K562 (cell line): ENCODE data around the gene NET1. TPM values are rescaled to one million over a fixed set of nuclear protein-coding genes. Genes with fewer than 3 reads are reported as not detected.
A peak's percentile ranks its signal among the peaks of the same experiment; 100 is the strongest.

Experiments
- ATF3 ChIP-seq, 2 experiments: fragments of 450-650 bp in 1 of 2; sonication (generic) in 1 of 2; formaldehyde crosslinking in 1 of 2; IDR thresholded peaks in 1 of 2; conservative IDR thresholded peaks in 1 of 2; 2 replicates each; pipeline versions ENCODE4 v1.6.1 to v1.8.1; 2016 to 2023; ENCODE audit warnings: mild to moderate bottlenecking in 2 of 2, moderate library complexity in 2 of 2, inconsistent platforms in 1 of 2, missing genetic modification reagents in 1 of 2
- EP300 ChIP-seq: IDR thresholded peaks from 2 replicates; pipeline ENCODE4 v1.6.1; 2012; ENCODE audit warnings: low read length, improper control_type of control experiment
- FIP1L1 ChIP-seq: fragments of 200-400 bp; formaldehyde crosslinking; IDR thresholded peaks from 2 replicates; pipeline ENCODE4 v1.6.1; 2018; ENCODE audit warnings: mild to moderate bottlenecking, low read depth, low read length; ENCODE audit not compliant: poor library complexity, severe bottlenecking
- FOSL1 ChIP-seq: fragments of 200-800 bp; sonication (Bioruptor generic); conservative IDR thresholded peaks from 2 replicates; pipeline ENCODE4 v1.6.1; 2016; ENCODE audit warnings: missing genetic modification characterization, missing compliant biosample characterization
- FOXK2 ChIP-seq, 2 experiments: fragments of 450-650 bp; IDR thresholded peaks in 1 of 2; conservative IDR thresholded peaks in 1 of 2; 2 replicates each; pipeline ENCODE4 v1.6.1; 2016; ENCODE audit warnings: low read depth in 2 of 2, mild to moderate bottlenecking in 1 of 2
- HDAC8 ChIP-seq: fragments of 450-650 bp; IDR thresholded peaks from 2 replicates; pipeline ENCODE4 v1.6.1; 2016; ENCODE audit warnings: mild to moderate bottlenecking, missing genetic modification characterization, moderate library complexity, missing compliant biosample characterization
- MTA3 ChIP-seq: fragments of 450-650 bp; formaldehyde crosslinking; IDR thresholded peaks from 2 replicates; pipeline ENCODE4 v1.6.1; 2017; ENCODE audit warnings: mild to moderate bottlenecking, borderline replicate concordance
- NCOR1 ChIP-seq: fragments of 450-650 bp; IDR thresholded peaks from 2 replicates; pipeline ENCODE4 v1.6.1; 2016; ENCODE audit warnings: mild to moderate bottlenecking, moderate library complexity
- NFRKB ChIP-seq: fragments of 450-650 bp; IDR thresholded peaks from 2 replicates; pipeline ENCODE4 v1.6.1; 2016; ENCODE audit warnings: low read depth
- PTBP1 ChIP-seq: fragments of 200-400 bp; formaldehyde crosslinking; IDR thresholded peaks from 2 replicates; pipeline ENCODE4 v1.6.1; 2017; ENCODE audit warnings: low read depth, low read length
- SIN3A ChIP-seq, 2 experiments: fragments of 150-350 bp in 1 of 2; IDR thresholded peaks; 2 replicates each; pipeline ENCODE4 v1.6.1; 2011 to 2016; ENCODE audit warnings: borderline replicate concordance in 2 of 2, low read depth in 2 of 2, low read length in 2 of 2, mild to moderate bottlenecking in 2 of 2, moderate library complexity in 2 of 2; ENCODE audit not compliant: control insufficient read depth in 1 of 2
- THRB ChIP-seq: fragments of 450-650 bp; formaldehyde crosslinking; conservative IDR thresholded peaks from 2 replicates; pipeline ENCODE4 v1.4.0; 2022; ENCODE audit warnings: mild to moderate bottlenecking, missing genetic modification characterization
- ZBTB7A ChIP-seq: IDR thresholded peaks from 2 replicates; pipeline ENCODE4 v1.6.1; 2011; ENCODE audit warnings: low read depth, mild to moderate bottlenecking, low read length, moderate library complexity, borderline replicate concordance; ENCODE audit not compliant: control insufficient read depth
- ZNF224 ChIP-seq: sonication (generic); formaldehyde crosslinking; IDR thresholded peaks from 2 replicates; pipeline ENCODE4 v1.8.0; 2022; ENCODE audit warnings: mild to moderate bottlenecking, missing genetic modification reagents
- ZNF277 ChIP-seq: fragments of 250-450 bp; sonication (Bioruptor Pico); IDR thresholded peaks from 2 replicates; pipeline ENCODE4 v1.8.0; 2022; ENCODE audit warnings: inconsistent platforms, mild to moderate bottlenecking, moderate library complexity, borderline replicate concordance
- polyA plus RNA-seq, 8 experiments: library from polyadenylated mRNA; depleted of rRNA in 4 of 8; stranded (reverse) in 5 of 8; unstranded in 3 of 8; fragments of >200 nt; fragmentation: Nextera tagmentation in 2 of 8; fragmentation: Illumina TruSeq in 1 of 8; extraction: Ambion mirVana in 2 of 8; extraction: Trizol in 1 of 8; gene quantifications; 2 replicates each; pipeline versions ENCODE4 v1.2.1 to v1.2.3, GENCODE V29; 2011 to 2014; ENCODE audit warnings: inconsistent platforms in 1 of 8, missing spikeins in 1 of 8
- total RNA-seq, 7 experiments: library from RNA; depleted of rRNA in 6 of 7; stranded (reverse); fragments of >200 nt in 6 of 7; fragmentation: Illumina TruSeq in 2 of 7; extraction: Trizol in 2 of 7; gene quantifications; 2 replicates each; pipeline versions ENCODE4 v1.2.1 to v1.2.3, GENCODE V29; 2011 to 2021; ENCODE audit warnings: low replicate concordance in 1 of 7
- TF ChIP-seq, protein P1 (sequence below): sonication (generic); formaldehyde crosslinking; IDR thresholded peaks from 2 replicates; pipeline ENCODE4 v1.8.0; 2023; ENCODE audit warnings: missing genetic modification reagents, mild to moderate bottlenecking, borderline replicate concordance

NET1 gene
- total and polyA plus RNA-seq, 9 of the 15 experiments (the other 6 are each of a cell fraction or from before 2014, with no cell fraction given), result 47.4 to 258 (median 106) TPM

GRCh38 chr10:5461914-5462840 is 49.8 kb downstream of the NET1 start (continued):
- no peak for TF ChIP-seq SIN3A (IDR thresholded peaks at IDR 0.05; ENCODE audit: borderline replicate concordance in 2 of 2, control insufficient read depth in 1 of 2, low read depth in 2 of 2, low read length in 2 of 2)
- TF ChIP-seq PTBP1, result 0 out of 2 replicates have a peak, but pooled peaks have one; percentile 59
- TF ChIP-seq THRB (CRISPR knock-in tag), result no peak
- TF ChIP-seq, protein P1, sequence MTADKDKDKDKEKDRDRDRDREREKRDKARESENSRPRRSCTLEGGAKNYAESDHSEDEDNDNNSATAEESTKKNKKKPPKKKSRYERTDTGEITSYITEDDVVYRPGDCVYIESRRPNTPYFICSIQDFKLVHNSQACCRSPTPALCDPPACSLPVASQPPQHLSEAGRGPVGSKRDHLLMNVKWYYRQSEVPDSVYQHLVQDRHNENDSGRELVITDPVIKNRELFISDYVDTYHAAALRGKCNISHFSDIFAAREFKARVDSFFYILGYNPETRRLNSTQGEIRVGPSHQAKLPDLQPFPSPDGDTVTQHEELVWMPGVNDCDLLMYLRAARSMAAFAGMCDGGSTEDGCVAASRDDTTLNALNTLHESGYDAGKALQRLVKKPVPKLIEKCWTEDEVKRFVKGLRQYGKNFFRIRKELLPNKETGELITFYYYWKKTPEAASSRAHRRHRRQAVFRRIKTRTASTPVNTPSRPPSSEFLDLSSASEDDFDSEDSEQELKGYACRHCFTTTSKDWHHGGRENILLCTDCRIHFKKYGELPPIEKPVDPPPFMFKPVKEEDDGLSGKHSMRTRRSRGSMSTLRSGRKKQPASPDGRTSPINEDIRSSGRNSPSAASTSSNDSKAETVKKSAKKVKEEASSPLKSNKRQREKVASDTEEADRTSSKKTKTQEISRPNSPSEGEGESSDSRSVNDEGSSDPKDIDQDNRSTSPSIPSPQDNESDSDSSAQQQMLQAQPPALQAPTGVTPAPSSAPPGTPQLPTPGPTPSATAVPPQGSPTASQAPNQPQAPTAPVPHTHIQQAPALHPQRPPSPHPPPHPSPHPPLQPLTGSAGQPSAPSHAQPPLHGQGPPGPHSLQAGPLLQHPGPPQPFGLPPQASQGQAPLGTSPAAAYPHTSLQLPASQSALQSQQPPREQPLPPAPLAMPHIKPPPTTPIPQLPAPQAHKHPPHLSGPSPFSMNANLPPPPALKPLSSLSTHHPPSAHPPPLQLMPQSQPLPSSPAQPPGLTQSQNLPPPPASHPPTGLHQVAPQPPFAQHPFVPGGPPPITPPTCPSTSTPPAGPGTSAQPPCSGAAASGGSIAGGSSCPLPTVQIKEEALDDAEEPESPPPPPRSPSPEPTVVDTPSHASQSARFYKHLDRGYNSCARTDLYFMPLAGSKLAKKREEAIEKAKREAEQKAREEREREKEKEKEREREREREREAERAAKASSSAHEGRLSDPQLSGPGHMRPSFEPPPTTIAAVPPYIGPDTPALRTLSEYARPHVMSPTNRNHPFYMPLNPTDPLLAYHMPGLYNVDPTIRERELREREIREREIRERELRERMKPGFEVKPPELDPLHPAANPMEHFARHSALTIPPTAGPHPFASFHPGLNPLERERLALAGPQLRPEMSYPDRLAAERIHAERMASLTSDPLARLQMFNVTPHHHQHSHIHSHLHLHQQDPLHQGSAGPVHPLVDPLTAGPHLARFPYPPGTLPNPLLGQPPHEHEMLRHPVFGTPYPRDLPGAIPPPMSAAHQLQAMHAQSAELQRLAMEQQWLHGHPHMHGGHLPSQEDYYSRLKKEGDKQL (CRISPR knock-in tag), result no peak
- peak; percentile 61 for TF ChIP-seq FOSL1
- TF ChIP-seq MTA3, result peak; percentile 76
- TF ChIP-seq ZNF277 (CRISPR knock-in tag), result no peak
- no peak for TF ChIP-seq FOXK2 (conservative IDR thresholded peaks at IDR 0.05 in 1 of 2, IDR thresholded peaks at IDR 0.05 in 1 of 2; ENCODE audit: low read depth in 2 of 2)
- no peak for TF ChIP-seq ZNF224
- peak; percentile 97 for TF ChIP-seq EP300
- TF ChIP-seq ZBTB7A, result no peak; the same call in 1 of the 2 replicates
- peak; percentile 53; the same call in 1 of the 2 replicates for TF ChIP-seq ATF3 (IDR thresholded peaks at IDR 0.05)
- TF ChIP-seq ATF3 (CRISPR knock-in tag; conservative IDR thresholded peaks at IDR 0.05), result no peak
- TF ChIP-seq FIP1L1, result no peak
- TF ChIP-seq NCOR1, result peak; percentile 65
- no peak for TF ChIP-seq HDAC8 (tag)
- TF ChIP-seq NFRKB, result peak; percentile 79
